Epithelial cell of esophagus (primary cell): Measurements from ENCODE around the gene ERN1.

Source experiments
- DNase-seq: peaks from one replicate; pipeline ENCODE4 v3.0.0; 2010; ENCODE audit warnings: low read depth
- H3K4me3 ChIP-seq: 2 replicates; pipeline ENCODE4 v1.5.1; 2011; ENCODE audit warnings: mild to moderate bottlenecking, low read length, control low read depth
- TF ChIP-seq, protein P1 (sequence below): IDR thresholded peaks from 2 replicates; pipeline ENCODE4 v1.5.1; 2011; ENCODE audit warnings: low read depth, mild to moderate bottlenecking, low read length, control low read depth, inconsistent platforms; ENCODE audit not compliant: insufficient read depth; ENCODE audit errors: missing control alignments

Gene ERN1

DNA sequence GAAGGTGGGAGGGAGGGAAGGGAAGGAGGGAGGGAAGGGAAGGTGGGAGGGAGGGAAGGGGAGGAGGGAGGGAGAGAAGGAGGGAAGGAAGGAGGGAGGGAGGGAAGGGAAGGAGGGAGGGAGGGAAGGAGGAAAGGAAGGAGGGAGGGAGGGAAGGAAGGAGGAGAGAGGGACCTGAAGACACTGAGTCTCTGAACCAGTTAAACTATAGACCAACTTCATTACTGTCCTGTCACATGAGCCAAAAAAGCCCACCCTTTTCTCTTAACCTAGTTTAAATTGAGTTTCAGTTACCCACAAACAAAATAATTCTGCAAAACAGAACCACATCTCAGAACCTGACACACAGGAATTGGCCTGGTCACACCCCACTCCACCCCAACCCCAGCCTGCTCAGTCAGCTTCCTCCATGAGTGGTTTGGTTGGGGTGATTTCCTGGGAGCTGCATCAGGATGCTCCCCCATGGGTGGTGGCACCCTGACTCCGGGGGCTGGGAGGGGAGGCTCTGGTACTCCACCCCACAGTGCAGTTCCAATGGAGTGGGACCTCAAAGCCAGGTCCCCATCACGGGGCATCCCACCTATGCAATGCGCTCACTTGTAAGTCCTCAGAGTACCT is 136.5 kb downstream of the ERN1 start:
- no peak overlapping the region for H3K4me3 ChIP-seq
- TF ChIP-seq, protein P1, sequence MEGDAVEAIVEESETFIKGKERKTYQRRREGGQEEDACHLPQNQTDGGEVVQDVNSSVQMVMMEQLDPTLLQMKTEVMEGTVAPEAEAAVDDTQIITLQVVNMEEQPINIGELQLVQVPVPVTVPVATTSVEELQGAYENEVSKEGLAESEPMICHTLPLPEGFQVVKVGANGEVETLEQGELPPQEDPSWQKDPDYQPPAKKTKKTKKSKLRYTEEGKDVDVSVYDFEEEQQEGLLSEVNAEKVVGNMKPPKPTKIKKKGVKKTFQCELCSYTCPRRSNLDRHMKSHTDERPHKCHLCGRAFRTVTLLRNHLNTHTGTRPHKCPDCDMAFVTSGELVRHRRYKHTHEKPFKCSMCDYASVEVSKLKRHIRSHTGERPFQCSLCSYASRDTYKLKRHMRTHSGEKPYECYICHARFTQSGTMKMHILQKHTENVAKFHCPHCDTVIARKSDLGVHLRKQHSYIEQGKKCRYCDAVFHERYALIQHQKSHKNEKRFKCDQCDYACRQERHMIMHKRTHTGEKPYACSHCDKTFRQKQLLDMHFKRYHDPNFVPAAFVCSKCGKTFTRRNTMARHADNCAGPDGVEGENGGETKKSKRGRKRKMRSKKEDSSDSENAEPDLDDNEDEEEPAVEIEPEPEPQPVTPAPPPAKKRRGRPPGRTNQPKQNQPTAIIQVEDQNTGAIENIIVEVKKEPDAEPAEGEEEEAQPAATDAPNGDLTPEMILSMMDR = no peak
- peak; percentile 23 for DNase-seq

DNA sequence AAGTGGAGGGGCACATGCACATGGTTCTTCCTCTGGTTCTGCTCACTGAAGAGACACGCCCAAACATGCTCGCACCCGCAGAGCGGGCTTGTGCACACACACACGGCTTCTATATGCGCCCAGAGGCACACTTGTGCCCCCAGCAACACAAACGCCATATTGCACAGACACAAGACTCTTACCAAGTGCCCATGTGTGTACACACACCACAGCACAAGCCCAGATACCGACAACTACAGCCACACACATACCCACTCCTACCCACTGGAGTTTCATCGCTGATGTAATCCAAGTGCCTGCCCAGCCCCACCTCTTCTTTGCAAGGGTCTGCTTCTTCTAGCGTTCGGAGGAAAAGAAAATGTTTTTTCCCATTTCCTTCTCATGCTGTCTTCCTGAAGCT is 138.3 kb downstream of the ERN1 start:
- no peak for DNase-seq
- TF ChIP-seq, protein P1 = no peak
- H3K4me3 ChIP-seq = no peak overlapping the region

DNA sequence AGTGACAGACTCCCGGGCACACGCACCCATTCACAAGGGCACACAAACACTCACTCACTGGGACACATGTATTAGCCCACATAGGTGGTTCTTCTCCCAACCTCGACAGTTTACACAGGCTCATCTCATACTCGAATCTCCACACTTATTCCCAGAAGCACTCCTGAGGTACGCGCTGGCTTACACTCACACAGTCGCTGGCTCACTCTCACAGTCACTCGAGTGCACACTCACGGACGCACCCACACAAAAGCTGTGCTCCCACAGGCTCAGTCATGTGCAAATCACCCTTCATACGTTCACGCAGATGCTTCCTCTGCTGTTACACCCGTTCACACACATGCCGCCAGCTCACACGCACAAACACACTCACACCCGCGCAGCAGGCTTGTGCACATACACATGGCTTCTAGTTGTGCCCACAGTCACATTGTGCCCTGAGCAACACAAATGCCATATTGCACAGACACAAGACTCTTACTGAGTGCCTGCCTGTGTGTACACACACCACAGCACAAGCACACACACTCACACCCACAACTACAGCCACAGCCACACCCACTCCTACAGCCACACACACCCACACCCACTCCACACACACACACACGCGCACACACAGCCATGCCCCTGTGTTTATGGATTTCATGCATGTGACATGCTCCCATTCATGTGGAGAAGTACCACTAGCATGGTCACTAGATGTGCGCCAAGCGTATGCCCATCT is 140.2 kb downstream of the ERN1 start:
- TF ChIP-seq, protein P1 = no peak
- H3K4me3 ChIP-seq = no peak overlapping the region
- DNase-seq = no peak
